IMR-90 (cell line): ENCODE data around the gene NFKBIB. TPM values are rescaled to one million over a fixed set of nuclear protein-coding genes. Genes with fewer than 3 reads are reported as not detected.

Source experiments
- ATAC-seq: fragments of 200-7000 bp; cut with Tn5 transposase; 2 replicates; pipeline ENCODE4 v1.9.1; 2020; ENCODE audit warnings: low read depth, mild to moderate bottlenecking, moderate library complexity
- BruUV-seq: library from RNA; stranded (reverse); fragments of 400-500 nt; replicated peaks from 2 replicates; lab custom pipeline; 2021; lab: Mats Ljungman, UMichigan
- CTCF ChIA-PET: fragments of 300-600 bp; formaldehyde crosslinking; extraction: SDS; loops from one replicate; lab custom pipeline; 2021; ENCODE audit warnings: antibody characterized with exemption; lab: Yijun Ruan, JAX
- POLR2A ChIA-PET: fragments of 300-600 bp; sonication (Branson Sonifier 250); formaldehyde crosslinking; loops from one replicate; lab custom pipeline; 2022; ENCODE audit warnings: antibody characterized with exemption; ENCODE audit not compliant: unreplicated experiment; lab: Charles Lee
- DNase-seq: peaks from one replicate; pipeline ENCODE4 v3.0.0; 2013
- H2AFZ ChIP-seq: replicated peaks from 2 replicates; pipeline ENCODE3; 2013; ENCODE audit warnings: low read length, mild to moderate bottlenecking; ENCODE audit not compliant: poor library complexity
- H2AK5ac ChIP-seq: 2 replicates; pipeline ENCODE4 v1.6.1; 2013; ENCODE audit warnings: low read depth, low read length, inconsistent platforms
- H2AK9ac ChIP-seq: replicated peaks from 2 replicates; pipeline ENCODE3; 2013; ENCODE audit warnings: mild to moderate bottlenecking, low read depth, low read length, moderate library complexity; ENCODE audit not compliant: poor library complexity
- H2BK120ac ChIP-seq: 2 replicates; pipeline ENCODE4 v1.6.1; 2013; ENCODE audit warnings: low read depth, low read length, inconsistent platforms
- H2BK15ac ChIP-seq: 3 replicates; pipeline ENCODE4 v1.6.1; 2013; ENCODE audit warnings: low read depth, low read length, inconsistent platforms
- H2BK20ac ChIP-seq: 2 replicates; pipeline ENCODE4 v1.6.1; 2013; ENCODE audit warnings: low read depth, mild to moderate bottlenecking, inconsistent platforms, low read length, moderate library complexity
- H2BK5ac ChIP-seq: 2 replicates; pipeline ENCODE4 v1.6.1; 2013; ENCODE audit warnings: mild to moderate bottlenecking, low read depth, low read length, inconsistent platforms; ENCODE audit not compliant: poor library complexity, severe bottlenecking
- H3K14ac ChIP-seq: replicated peaks from 2 replicates; pipeline ENCODE4 v1.6.1; 2013; ENCODE audit warnings: low read depth, low read length, inconsistent platforms
- H3K18ac ChIP-seq: 2 replicates; pipeline ENCODE4 v1.6.1; 2013; ENCODE audit warnings: low read depth, low read length, control low read depth
- H3K23ac ChIP-seq: 2 replicates; pipeline ENCODE4 v1.6.1; 2013; ENCODE audit warnings: low read depth, low read length, inconsistent platforms
- H3K27ac ChIP-seq: 2 replicates; pipeline ENCODE4 v1.5.1; 2013; ENCODE audit warnings: mild to moderate bottlenecking, control low read depth, low read length; ENCODE audit not compliant: insufficient read depth
- H3K27me3 ChIP-seq: 2 replicates; pipeline ENCODE4 v1.6.1; 2013; ENCODE audit warnings: low read length; ENCODE audit not compliant: control insufficient read depth, insufficient read depth
- H3K36me3 ChIP-seq: 2 replicates; pipeline ENCODE4 v1.6.1; 2013; ENCODE audit warnings: low read length, mixed read lengths; ENCODE audit not compliant: control insufficient read depth, insufficient read depth
- H3K4ac ChIP-seq: 2 replicates; pipeline ENCODE4 v1.6.1; 2013; ENCODE audit warnings: low read depth, low read length, inconsistent platforms
- H3K4me1 ChIP-seq: 2 replicates; pipeline ENCODE4 v1.6.1; 2013; ENCODE audit warnings: low read length, mixed read lengths; ENCODE audit not compliant: control insufficient read depth, insufficient read depth
- H3K4me2 ChIP-seq: 2 replicates; pipeline ENCODE4 v1.6.1; 2013; ENCODE audit warnings: low read depth, mild to moderate bottlenecking, control low read depth, low read length, moderate library complexity
- H3K4me3 ChIP-seq: 2 replicates; pipeline ENCODE4 v1.5.1; 2013; ENCODE audit warnings: low read depth, mild to moderate bottlenecking, control low read depth, low read length, moderate library complexity; ENCODE audit not compliant: insufficient read depth
- H3K56ac ChIP-seq: 2 replicates; pipeline ENCODE4 v1.6.1; 2013; ENCODE audit warnings: low read length, inconsistent platforms; ENCODE audit not compliant: insufficient read depth; ENCODE audit errors: extremely low read depth
- H3K79me1 ChIP-seq, 2 experiments: 2 replicates each; pipeline ENCODE4 v1.6.1; 2013; ENCODE audit warnings: low read length in 2 of 2, inconsistent platforms in 1 of 2, low read depth in 1 of 2
- H3K9ac ChIP-seq: 2 replicates; pipeline ENCODE4 v1.6.1; 2013; ENCODE audit warnings: low read depth, low read length, control low read depth
- H3K9me1 ChIP-seq: 2 replicates; pipeline ENCODE4 v1.6.1; 2013; ENCODE audit warnings: low read length, inconsistent platforms; ENCODE audit not compliant: insufficient read depth
- H3K9me3 ChIP-seq: 2 replicates; pipeline ENCODE4 v1.6.1; 2013; ENCODE audit warnings: low read length; ENCODE audit not compliant: control insufficient read depth, insufficient read depth
- H4K20me1 ChIP-seq: 2 replicates; pipeline ENCODE4 v1.6.1; 2013; ENCODE audit warnings: low read length, inconsistent platforms; ENCODE audit not compliant: insufficient read depth
- H4K5ac ChIP-seq: 2 replicates; pipeline ENCODE4 v1.6.1; 2013; ENCODE audit warnings: mild to moderate bottlenecking, low read depth, low read length, control low read depth
- H4K8ac ChIP-seq, 2 experiments: 2 replicates each; pipeline ENCODE4 v1.6.1; 2013; ENCODE audit warnings: low read depth in 2 of 2, low read length in 2 of 2, control low read depth in 1 of 2, inconsistent platforms in 1 of 2
- H4K91ac ChIP-seq: 2 replicates; pipeline ENCODE4 v1.6.1; 2013; ENCODE audit warnings: low read depth, low read length, inconsistent platforms; ENCODE audit not compliant: insufficient read depth
- ELK1 ChIP-seq: fragments of 150-350 bp; IDR thresholded peaks from 2 replicates; pipeline ENCODE4 v1.6.1; 2016; ENCODE audit warnings: low read depth, mild to moderate bottlenecking, low read length, moderate library complexity, borderline replicate concordance
- FOS ChIP-seq: fragments of 150-350 bp; IDR thresholded peaks from 2 replicates; pipeline ENCODE4 v1.6.1; 2016; ENCODE audit warnings: low read depth, low read length
- MAFK ChIP-seq: IDR thresholded peaks from 2 replicates; pipeline ENCODE4 v1.6.1; 2012; ENCODE audit warnings: low read depth, low read length, improper control_type of control experiment
- MAZ ChIP-seq: IDR thresholded peaks from 2 replicates; pipeline ENCODE4 v1.6.1; 2012; ENCODE audit warnings: low read depth, mild to moderate bottlenecking, low read length, improper control_type of control experiment, moderate library complexity, borderline replicate concordance
- MXI1 ChIP-seq: IDR thresholded peaks from 2 replicates; pipeline ENCODE4 v1.6.1; 2012; ENCODE audit warnings: low read depth, mild to moderate bottlenecking, low read length, moderate library complexity, borderline replicate concordance
- RAD21 ChIP-seq: IDR thresholded peaks from 2 replicates; pipeline ENCODE4 v1.6.1; 2012; ENCODE audit warnings: low read length, improper control_type of control experiment
- WGBS, 2 experiments: methylation state at CpG; one replicate each; pipeline versions ENCODE4 v1.1.5 to v1.1.7; 2013; ENCODE audit warnings: missing lambda C conversion rate in 2 of 2; ENCODE audit not compliant: insufficient read length in 1 of 2; ENCODE audit errors: extremely low coverage in 2 of 2; 5-methylcytosine and 5-hydroxymethylcytosine counted together
- dilution Hi-C: fragments of 300-500 bp; cut with HindIII; formaldehyde crosslinking; loops from one replicate; pipeline ENCODE4 v1.14.3; 2018; ENCODE audit warnings: low sequenced_read_pairs; ENCODE audit not compliant: unreplicated experiment
- in situ Hi-C: fragments of 300-500 bp; cut with MboI; formaldehyde crosslinking; loops from 3 replicates; pipeline ENCODE4 v1.14.3; 2019; ENCODE audit warnings: low sequenced_read_pairs, inconsistent platforms, mixed read lengths
- intact Hi-C: fragments of 100-400 bp; cut with micrococcal nuclease; formaldehyde crosslinking; loops from 2 replicates; pipeline ENCODE4 v1.10.0; 2022
- polyA plus RNA-seq, 3 experiments: library from polyadenylated mRNA; depleted of rRNA; stranded (reverse); fragments of >200 nt; gene quantifications; 2 replicates each; pipeline ENCODE4 v1.2.3, GENCODE V29; 2012; ENCODE audit warnings: low replicate concordance in 1 of 3
- total RNA-seq: library from RNA; depleted of rRNA; stranded (reverse); fragments of >200 nt; gene quantifications from 2 replicates; pipeline ENCODE4 v1.2.3, GENCODE V29; 2012

Gene NFKBIB
- total and polyA plus RNA-seq, 2 of the 4 experiments (the other 2 are of a cell fraction) = 7.5 to 25.5 TPM

DNA sequence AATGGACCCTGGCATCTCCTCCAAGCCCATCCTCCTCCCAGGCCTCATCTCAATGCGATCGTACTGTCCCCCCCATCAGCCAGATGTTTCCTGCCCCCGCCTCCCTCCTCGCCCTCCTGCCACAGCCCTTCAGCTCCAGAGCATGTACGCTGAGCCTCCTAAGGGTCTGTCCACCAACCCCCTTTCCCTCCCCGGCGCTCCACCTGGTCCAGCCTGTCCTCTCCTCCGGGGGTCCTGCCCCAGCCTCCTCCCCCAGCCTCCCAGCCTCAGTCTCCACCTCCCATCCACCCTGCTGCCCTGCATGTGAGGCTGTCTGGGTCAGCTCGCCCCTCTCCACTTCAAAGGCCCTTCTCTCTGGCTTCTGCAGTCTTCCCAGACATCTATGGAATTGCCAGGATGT lies 4.8 kb upstream of the NFKBIB start:
- no peak for TF ChIP-seq FOS
- no peak for TF ChIP-seq RAD21
- TF ChIP-seq MAZ = no peak
- TF ChIP-seq MXI1 = no peak
- TF ChIP-seq ELK1 = no peak
- TF ChIP-seq MAFK = no peak
- Histone ChIP-seq H2AK5ac (no peak overlapping the region), H3K4me2 (no peak overlapping the region), H3K23ac (no peak overlapping the region), H2BK20ac (no peak overlapping the region), H3K27ac (no peak overlapping the region), H2AK9ac (no peak overlapping the region), H2AFZ (no peak overlapping the region), H3K9ac (no peak overlapping the region), H3K36me3 (peaks cover 5% of the 10 kb centered on the region; the same call in 1 of the 2 replicates), H2BK120ac (no peak overlapping the region), H2BK5ac (no peak overlapping the region), H3K9me3 (no peaks in the 10 kb centered on the region), H4K5ac (no peak overlapping the region), H4K8ac (no peak overlapping the region), H4K20me1 (peaks cover 4% of the 10 kb centered on the region; the same call in 1 of the 2 replicates), H3K4ac (no peak overlapping the region), H3K79me1 (peaks cover 16 to 23% of the 10 kb centered on the region in 2 experiments; a peak in 3 of 4 replicates), H3K14ac (no peak overlapping the region), H3K27me3 (no peaks in the 10 kb centered on the region), H2BK15ac (no peak overlapping the region), H3K18ac (no peak overlapping the region), H3K4me3 (no peak overlapping the region), H4K91ac (no peak overlapping the region), H3K9me1 (peaks cover 2% of the 10 kb centered on the region; the same call in 1 of the 2 replicates), H3K56ac (no peak overlapping the region), H3K4me1 (peaks cover 3% of the 10 kb centered on the region; the same call in 1 of the 2 replicates)
- CTCF ChIA-PET = no interaction called here
- no peak for ATAC-seq
- POLR2A ChIA-PET = no interaction called here
- BruUV-seq = no TSS peak
- in situ Hi-C loops = no loop called here
- no peak for DNase-seq
- WGBS, 2 experiments = 75% methylated on average over 7 of the region's 9 CpGs; no CpG with 5 or more reads in 1 of the 2 experiments
- intact Hi-C loops = no loop called here
- dilution Hi-C loops = no loop called here
